HG03066 (cell line): Measurements from ENCODE around the gene SPOP.
A peak's percentile ranks its signal among the peaks of the same experiment; 100 is the strongest.
"Not testable (repeated sequence)": the region's sequence is repeated elsewhere in the genome, so short reads cannot be mapped to it uniquely, and the experiment has no call there.

Source experiments
- ATAC-seq: cut with Tn5 transposase; IDR thresholded peaks from one replicate; pipeline ENCODE4 v1.9.1; 2021; ENCODE audit warnings: low read depth; ENCODE audit not compliant: unreplicated experiment

The SPOP gene

GRCh38 chr17:49696233-49696761, 18.4 kb upstream of the SPOP start:
- ATAC-seq, result peak; percentile 54

GRCh38 chr17:49695698-49696232, 17.9 kb upstream of the SPOP start:
- ATAC-seq, result no peak

DNA sequence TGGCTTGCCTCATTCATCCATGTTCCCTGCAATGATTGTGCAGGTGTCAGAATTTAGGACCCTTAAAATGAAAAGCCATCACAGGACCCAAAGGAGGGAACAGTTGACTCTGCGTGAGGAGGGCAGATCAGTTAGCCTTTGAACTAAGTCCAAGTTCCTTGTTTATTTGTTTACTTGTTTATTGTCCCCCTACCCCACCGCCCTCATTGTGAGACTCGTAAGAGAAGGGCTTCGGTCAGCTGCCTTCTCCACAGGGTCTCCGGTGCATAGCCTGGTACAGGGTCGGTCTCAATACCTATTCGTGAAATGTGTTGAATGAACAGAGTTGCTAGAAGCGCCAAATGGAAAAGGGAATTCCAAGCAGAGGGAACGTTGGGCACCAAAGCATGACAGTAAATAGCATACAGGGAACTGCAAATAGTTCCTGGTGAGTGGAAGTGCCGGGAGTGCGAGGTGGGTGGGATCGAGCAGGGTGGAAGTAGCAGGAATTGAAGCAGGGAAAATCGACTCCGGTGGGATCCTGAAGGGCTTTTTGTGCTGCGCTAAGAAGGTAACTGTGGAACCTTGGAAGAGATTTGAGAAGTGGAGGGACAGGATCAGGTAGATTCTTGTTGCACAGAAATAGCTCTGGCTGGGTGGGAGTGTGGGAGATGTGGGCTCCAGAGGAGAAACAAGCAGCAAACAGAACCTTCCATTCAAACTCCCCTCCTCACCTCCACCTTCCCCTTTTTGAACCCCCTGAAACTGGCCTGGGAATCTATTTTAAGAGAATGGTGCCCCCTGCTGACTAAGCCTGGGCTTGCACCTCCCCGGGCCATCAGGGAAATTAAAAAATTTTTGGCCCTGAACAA, 17.2 kb upstream of the SPOP start:
- no peak for ATAC-seq

- ATAC-seq, result no peak
These were observed 14.9 kb upstream of the SPOP start for GRCh38 chr17:49692751-49693150.

DNA sequence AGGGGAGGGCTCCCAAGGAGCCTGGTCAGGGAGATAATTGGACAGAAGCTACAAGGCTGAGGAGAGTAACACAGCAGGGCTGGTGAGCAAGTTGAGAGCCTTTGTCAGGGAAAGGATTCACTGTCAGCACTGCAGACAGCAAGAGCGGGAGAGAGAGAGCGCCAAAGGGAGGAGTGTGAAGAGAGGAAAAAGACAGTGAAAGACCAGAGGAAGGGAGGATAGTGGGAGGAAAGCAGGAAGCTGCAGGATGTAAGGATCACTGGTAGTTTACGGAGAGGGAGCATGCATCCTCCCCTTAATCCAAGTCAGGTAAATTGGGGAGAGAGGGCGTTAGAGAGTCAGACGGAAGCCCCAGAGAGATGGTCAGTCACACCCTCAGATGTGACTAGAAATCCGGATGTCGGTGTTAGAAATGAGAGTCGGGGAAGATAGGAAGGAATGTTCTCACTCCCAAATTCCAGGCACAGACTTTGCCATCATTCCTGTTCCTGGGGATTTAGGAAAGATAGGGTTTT, 13.8 kb upstream of the SPOP start:
- ATAC-seq, result no peak

DNA sequence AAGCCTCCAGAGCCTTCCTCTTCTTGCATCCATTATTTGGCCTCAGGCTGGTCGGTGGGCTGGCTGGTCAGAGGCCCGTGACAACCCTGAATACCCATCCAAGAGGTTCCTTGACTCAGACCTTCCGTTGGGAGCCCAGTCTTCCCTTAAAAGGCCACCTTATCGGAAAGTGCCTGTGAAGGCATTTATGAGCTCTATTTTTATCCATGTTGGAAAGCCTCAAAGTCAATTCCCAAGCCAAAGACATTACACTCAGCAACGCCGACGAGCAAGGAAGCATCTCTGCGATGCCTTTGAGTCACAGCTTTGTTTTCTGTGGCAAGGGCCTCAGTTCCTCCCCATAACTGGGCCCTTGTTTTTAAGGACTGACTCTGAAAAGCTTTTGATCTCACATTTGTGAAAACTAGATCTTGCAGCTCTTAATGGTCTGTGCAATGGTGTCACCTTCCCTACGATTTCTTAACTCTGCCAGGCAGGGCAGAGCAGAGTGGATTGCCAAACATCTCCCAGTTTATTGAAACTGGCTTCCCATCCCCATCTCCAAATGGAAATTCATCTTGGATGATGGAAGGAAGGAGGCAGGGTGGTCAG, 13.3 kb upstream of the SPOP start:
- ATAC-seq, result no peak

DNA sequence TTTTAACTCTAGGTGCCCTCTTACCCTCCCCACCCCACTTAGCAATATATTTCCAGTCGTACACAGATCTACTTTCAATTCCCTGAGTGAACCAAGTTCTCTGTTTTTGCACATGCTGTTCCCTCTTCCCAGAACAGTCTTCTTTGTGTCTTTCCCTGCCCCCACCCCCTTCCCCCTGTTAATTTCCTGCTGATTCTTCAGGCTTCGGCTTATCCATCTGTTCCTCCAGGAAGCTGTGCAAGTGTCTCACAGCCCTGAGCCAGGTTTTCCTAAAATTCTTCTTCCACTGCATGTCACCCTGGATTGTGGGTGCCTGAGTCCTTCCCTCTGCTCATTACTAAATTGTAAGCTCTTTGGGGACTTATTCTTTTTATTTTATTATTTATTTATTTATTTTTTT, 12.4 kb upstream of the SPOP start:
- ATAC-seq, result no peak

GRCh38 chr17:49688848-49689247, 11.0 kb upstream of the SPOP start:
- ATAC-seq, result no peak

DNA sequence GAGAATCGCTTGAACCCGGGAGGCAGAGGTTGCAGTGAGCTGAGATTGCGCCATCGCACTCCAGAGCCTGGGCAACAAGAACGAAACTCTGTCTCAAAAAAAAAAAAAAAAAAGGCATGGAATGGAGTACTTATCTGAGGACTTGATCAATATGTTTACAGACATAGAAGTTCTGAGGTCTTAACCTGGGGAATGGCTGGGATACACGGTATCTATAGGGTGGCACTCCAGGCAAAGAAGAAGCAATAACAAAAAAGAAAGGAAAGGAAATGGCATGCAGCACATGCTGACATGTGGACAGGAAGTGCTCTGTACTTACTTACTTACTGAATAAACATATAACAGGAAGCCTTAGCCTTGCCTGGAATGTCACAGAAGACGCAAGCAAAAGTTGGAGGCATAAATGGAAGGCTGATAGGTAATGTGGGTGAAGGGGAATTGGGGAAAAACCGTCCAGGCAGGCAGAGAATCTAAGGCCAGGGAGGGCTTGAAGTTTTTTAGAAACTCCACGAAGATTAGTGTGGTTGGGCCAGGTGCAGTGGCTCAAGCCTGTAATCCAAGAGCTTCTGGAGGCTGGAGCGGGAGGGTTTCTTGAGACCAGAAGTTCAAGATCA, 10.1 kb upstream of the SPOP start:
- no peak for ATAC-seq

DNA sequence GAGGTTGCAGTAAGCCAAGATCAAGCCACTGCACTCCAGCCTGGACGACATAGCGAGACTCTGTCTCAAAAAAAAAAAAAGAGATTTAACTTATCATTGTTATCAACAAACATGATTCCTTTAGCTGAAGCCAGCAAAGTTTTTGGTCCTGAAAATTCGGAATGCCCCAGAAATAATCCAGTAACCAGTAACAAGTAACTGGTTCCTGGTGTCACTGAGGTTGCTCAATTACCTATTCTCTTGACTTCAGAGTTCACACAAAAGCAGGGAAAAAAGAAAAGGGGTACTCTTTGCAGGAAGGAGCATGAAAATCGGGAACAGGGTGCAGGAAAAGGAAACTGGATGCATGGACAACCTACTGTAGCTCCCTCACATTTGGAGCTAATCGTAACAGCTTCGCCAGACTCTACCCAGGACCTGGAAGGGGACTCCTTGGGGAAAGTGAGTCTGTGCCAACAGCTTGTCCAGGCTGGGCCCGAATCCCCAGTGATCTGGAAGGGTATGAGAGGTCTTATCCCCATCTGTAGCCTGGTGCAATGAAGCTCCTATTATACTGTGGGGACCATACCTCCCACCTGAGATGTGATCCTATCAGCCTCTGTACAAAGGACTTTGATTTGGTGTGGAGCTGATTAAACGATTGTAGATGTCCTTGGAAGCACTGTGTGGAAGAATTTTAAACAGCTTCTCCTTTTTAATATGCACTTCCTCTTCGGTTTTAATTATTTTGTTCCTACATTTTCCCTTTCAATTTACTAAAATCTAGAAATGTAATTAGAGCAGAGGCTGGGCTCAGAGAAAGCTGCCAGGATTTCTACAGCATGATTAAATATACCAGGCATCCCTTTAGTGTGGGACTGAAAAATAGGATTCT, 3.4 kb upstream of the SPOP start:
- no peak for ATAC-seq

GRCh38 chr17:49680314-49680713, 2.4 kb upstream of the SPOP start:
- no peak for ATAC-seq

DNA sequence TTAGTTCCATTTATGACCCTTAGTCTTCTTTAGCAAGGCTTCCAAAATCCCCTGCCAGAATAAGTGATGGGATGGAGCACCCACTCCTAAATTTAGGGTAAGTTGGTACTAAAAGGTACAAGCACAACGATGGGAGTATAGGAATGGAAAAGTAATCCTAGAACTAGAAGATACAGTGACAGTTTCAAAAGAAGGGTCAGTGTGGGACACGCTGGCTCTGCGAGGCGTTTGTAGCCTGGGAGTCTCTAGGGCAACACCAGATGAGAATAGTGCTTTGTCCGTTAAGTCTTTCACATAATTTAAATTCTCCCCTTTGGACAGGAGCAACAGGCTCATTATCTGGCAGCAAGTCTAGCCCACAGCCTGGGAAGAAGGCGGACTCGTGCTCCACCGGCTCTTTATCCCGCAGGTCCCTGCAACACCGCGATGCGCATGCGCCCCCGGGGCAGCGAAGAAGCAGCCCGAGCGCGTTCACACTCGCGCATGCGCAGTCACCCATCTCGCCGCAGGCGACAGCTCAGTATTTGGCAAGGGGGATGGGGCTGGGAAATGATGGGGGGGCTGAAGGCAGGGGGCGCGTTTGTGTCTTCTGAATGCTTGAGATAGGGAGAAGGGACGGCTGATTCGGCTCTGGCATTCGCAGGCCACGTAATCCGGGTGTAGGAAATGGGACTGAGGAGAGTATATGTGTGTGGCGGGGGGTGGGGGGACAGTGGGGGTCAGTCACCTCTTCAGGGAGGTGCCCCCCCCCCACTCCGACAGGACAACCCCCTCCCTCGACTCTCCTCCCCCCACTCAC, 564 bp downstream of the SPOP start:
- peak; percentile 46 for ATAC-seq

GRCh38 chr17:49676276-49676868, 1.5 kb downstream of the SPOP start:
- peak; percentile 66 for ATAC-seq

- no peak for ATAC-seq
These were observed 3.4 kb downstream of the SPOP start for GRCh38 chr17:49674507-49674906.

DNA sequence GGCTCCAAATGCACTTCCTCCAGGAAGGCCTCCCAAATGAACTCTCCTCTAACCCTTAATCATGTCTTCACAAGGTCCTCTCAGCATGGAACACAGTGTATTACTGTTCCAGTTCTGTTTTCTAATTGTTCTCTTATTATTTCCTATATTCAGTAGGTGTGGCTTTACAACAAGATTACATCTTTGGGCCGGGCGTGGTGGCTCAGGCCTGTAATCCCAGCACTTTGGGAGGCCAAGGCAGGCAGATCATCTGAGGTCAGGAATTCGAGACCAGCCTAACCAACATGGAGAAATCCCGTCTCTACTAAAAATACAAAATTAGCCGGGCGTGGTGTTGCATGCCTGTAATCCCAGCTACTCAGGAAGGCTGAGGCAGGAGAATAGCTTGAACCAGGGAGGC, 4.2 kb downstream of the SPOP start:
- not testable (repeated sequence) for ATAC-seq

GRCh38 chr17:49670641-49671040, 7.3 kb downstream of the SPOP start:
- no peak for ATAC-seq

DNA sequence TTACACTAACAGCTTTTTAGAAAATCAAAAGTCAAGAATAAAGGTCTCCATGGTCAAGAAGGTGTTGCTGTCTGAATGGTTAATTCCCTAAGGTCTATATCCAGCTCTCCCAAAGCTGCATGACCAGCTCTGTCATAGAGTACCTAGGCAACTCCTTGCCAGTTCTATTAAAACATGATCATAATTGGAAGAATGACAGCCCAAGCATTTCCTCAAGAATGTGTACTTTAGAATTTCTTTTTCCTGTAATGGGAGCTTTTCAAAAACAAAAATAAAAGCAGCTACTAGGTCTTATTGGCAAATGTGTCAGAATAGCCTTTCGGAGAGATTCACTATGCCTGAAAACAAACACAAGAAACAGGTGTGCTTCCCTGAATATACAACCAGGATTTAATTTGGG, 7.9 kb downstream of the SPOP start:
- ATAC-seq, result no peak

GRCh38 chr17:49667854-49668253, 10.0 kb downstream of the SPOP start:
- no peak for ATAC-seq

DNA sequence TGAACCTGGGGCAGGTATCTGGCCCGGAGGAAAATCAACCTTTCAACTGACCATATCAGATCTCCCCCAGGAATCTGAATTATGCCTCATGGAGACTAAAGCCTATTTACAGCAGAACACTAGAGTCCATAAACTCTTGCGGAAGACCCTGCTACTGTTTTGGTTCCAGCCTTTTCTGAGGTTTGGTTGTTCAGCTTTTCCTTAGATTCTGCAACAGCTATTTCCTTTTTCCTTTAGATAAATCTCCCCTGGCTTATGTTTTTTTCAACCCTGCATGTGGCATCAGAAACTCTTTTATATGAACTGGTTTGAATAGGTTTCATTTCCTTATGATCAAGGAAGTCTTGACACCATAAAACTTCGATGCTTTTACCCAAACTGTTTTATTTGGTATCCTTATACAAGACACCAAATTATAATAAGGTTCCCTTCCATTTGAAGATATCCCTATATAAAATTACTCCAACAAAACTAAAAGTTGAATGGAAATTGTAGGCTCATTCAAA, 13.1 kb downstream of the SPOP start:
- ATAC-seq, result no peak
